ENCODE results near the gene UBE2U.

DNA sequence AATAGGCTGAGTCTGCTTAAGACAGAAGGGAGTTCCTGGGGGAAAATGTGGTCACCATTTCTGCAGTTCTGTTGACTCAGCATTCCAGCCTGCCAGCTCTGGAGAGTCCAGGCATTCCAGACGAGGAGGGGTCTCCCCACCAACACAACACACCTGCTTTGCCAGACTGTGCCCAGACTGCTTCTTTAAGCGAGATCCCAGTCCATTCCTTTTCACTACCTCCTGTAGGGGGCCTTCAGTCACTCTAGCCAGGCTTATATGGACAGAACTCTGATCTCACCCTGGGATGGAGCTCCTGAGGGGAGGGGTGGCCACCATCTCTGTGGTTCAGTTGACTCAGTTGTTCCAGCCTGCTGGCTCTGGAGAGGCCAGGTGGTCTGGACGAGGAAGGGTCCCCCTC lies 48.5 kb downstream of the UBE2U start:
- TF ChIP-seq CTCF (IDR thresholded peaks at IDR 0.05) (no peak), EP300 (IDR thresholded peaks at IDR 0.05) (no peak), POLR2AphosphoS5 (IDR thresholded peaks at IDR 0.05) (no peak), POLR2A (IDR thresholded peaks at IDR 0.05) (no peak)

All from gastroesophageal sphincter (tissue), 3 donors.